GM19099 (cell line): ENCODE data around the gene CGB3.
"Not testable (repeated sequence)": the region's sequence is repeated elsewhere in the genome, so short reads cannot be mapped to it uniquely, and the experiment has no call there.

Experiments
- POLR2A ChIP-seq: IDR thresholded peaks from 3 replicates; pipeline ENCODE4 v1.6.1; 2011; ENCODE audit warnings: low read depth; ENCODE audit not compliant: insufficient read length; ENCODE audit errors: extremely low read depth

The CGB3 gene

DNA sequence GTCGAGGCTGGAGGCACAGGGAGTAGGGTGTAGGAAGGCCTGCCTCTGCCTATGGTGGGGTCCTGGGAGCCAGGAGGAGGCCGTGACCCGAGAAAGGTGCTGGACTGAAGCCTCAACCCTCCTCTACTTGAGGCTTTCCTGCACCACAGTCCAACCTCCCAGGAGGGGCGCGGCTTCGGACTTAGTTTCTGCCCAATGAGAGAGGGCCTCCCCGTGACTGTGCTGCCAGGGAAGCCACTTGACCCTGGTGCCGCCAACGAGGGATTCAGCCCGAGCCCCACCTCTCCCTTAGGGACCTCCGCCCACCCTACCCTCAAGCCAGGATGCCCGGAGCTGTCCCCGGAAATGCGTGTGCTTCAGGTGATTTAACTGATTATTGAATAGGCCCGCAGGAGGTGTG lies at the start of gene CGB3:
Gene CGB3, minus strand, starts transcription at position 101 of the 400 bp plus-strand sequence. CDS start 362 bp downstream, outside the sequence.
- TF ChIP-seq POLR2A = not testable (repeated sequence)

DNA sequence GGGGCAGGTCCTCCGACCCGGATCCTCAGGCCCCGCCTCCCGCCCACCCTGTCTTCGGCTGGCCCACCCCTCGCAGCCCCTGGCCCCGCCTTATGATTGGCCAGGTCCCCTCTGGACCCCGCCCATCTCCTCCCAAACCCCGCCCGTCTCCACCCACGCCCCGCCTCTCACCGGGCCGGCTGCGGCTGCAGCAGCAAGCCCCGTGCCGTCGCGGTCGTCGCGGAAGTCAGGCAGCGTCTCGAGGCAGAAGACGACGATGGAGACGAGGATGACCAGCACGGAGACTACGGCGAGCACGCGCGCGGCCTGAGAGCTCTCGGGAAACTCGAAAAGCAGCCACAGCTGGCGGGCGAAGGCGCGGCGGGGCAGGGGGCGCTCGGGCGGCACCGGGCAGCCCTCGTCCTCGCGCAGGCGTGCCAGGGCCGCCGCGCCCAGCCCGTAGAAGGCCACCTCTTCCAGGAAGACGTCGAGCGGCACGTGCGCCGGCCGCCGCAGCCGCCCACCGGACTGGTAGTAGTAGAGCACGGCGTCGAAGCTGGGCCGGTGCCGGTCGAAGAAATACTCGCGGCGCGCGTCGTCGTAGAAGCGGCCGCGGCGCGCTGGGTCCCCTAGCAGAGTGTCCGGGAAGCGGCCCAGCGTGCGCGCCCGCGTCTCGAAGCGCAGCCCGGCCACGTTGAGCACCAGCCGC lies 47.9 kb upstream of the CGB3 start:
- TF ChIP-seq POLR2A = no peak

DNA sequence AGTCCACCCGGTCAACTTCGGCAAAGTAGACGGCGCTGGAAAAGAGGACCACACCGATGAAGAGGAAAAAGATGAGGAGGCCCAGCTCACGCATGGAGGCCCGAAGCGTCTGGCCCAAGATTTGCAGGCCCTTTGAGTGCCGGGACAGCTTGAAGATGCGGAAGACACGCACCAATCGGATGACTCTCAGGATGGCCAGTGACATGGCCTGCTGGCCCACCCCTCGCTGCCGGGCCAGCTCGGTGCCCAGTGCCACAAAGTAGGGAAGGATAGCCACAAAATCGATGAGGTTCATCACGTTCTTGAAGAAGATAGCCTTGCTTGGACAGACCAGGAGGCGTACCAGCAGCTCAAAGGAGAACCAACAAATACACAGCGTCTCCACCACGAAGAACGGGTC lies 46.3 kb upstream of the CGB3 start:
- no peak for TF ChIP-seq POLR2A

DNA sequence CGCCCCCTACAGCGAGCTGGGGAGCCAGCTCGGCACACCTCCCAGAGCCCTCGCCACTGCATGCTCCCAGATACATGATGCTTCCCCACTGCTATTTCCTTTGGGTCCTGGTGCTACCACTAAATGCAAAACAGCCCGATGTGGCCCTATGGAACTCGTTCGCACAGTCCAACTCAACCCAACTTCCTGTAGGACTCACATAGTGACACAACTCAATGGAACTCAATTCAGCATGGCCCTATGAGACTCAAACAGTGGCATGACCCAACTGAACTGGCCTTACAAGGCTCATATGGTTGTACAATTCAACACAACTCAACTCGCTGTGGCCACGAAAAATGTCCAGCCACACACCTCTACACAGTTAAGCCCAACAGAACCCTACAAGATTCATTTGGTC lies 44.9 kb upstream of the CGB3 start:
- no peak for TF ChIP-seq POLR2A

GRCh38 chr19:49067554-49067953 lies 43.4 kb upstream of the CGB3 start:
- TF ChIP-seq POLR2A = no peak

GRCh38 chr19:49065905-49066512 lies 41.9 kb upstream of the CGB3 start:
- TF ChIP-seq POLR2A = no peak

DNA sequence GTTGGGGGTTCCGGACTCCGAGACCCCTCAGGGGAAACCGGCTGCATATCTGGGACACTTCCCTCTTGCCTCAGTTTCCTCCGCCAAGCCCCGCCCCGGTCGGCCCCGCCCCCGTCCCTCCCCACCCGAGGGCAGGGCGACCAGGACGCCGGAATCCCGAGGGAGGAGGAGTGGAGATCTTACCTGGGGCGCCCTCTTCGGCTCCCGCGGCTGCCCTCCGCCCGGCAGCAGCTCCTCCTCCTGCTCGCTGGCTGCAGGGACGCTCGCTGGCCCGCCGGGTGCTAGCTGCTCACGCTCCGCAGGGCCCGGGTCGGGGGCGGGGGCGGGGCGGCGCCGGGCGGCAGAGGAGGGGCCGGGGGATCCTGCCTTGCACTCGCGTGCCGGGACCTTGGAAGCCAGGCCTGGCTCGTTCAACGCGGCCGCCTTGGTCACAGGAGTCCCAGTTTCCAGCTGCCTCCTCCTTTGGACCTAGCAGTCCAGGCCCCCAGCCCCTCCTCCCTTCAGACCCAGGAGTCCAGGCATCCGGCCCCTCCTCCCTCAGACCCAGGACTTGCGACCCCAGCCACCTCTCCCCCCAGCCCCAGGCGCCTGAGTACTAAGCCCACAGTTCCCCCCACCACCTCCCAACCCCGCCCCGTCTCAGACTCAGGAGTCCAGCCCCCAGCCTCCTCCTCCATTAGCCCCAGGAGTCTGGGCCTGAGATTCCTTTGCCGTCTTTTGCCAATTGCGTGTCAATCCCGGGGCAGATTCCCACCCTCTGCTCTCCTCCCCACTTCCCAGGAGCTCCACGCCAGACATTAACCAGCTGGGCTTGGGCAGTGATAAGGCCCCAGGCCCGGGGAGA lies 40.9 kb upstream of the CGB3 start, which contains the start of gene NTF4:
Gene NTF4, minus strand, starts transcription at position 51 of the 844 bp plus-strand sequence. CDS start 2,821 bp downstream, outside the sequence.
- TF ChIP-seq POLR2A = no peak

- TF ChIP-seq POLR2A = no peak
Measured at GRCh38 chr19:49064029-49064629, 40.0 kb upstream of the CGB3 start.

- TF ChIP-seq POLR2A = no peak
Measured at GRCh38 chr19:49061445-49061844, 37.3 kb upstream of the CGB3 start.

DNA sequence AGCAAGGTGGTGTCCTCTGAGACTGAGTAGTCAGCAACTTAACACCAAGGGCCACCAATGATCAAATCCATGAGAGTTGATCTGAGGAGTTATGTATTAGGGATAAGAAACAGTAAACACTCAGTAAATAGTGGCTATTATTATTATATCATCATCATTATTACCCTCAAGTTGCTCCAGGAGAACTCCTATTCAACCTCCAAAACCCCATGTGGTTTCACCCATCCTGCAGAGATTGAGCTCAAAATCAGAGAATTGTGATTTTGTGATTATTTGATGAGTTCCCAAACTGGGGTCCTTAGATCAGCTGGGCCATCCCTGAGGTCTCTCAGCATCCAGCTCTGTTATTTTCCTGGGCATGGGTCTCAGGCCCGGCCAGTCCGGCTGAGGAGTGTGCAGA lies 36.9 kb upstream of the CGB3 start:
- no peak for TF ChIP-seq POLR2A

DNA sequence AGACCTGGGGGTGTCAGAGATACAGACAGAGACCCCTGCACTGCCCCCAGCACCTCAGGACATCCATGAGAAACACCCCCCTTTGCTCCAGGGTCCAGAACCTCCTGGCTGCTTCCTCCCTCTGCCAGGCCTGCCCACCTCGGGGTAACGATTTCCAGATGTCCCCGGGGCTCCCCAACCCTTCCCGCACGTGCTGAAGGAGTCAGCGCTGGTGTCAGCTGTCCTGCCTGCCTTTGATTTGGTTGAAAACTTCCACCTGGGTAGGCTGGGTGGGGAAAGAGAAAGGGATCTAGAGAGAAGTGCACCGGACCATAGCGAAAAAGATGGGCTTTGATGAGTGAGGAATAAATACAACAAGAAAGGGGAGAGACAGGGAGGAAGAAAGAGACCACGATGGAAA lies 34.9 kb upstream of the CGB3 start:
- TF ChIP-seq POLR2A = no peak

DNA sequence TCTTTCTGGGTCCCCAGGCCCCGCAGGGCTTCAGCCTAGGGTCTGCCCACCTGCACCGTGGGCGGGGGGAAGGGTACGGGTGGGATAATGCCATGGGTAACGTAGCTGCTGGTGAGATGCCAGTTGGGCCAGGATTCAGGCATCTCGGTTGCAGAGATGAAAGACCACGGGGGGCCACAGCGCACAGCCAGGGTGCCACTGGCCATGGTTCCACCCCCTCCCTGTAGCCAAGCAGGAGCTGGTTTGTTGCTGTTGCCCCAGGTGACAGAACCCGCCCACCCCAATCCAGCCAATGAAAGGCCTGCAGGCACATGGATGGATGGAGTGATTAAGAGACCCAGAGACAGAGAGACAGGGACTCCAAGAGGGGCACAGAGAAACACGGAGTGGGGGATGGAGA lies 34.4 kb upstream of the CGB3 start:
- no peak for TF ChIP-seq POLR2A

DNA sequence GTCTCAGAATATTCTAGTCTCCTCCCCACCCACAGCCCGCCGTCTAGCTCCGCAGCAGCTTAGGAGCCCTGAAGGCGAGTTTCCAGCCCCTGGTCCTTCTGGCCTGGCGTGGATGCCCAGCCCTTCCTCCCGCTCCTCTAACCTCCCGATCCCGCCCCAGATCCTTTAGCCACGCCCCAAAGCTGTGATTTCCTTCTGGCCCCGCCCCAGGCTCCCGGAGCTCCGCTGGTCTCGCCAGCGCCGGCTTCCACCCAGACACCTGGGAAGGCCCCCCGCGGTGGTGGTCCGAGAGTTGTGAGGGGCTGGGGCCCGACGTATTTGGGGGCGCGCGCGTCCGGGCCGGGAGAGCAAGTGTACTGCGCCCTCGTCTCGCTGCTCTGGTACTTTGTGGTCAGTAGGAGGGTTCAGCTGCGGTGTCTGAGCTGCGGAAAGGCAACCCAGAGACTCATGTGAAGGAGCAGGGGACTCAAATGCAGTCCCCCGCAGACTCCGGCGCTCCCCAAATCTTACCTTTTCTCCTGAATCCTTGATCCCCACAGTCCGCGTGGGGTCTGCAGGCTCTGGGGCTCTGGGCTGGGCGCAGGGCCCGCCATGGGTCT lies 33.6 kb upstream of the CGB3 start, which contains the start of gene CGB7:
Gene CGB7, minus strand, starts transcription at position 114 of the 599 bp plus-strand sequence. CDS start 2,374 bp downstream, outside the sequence.
- no peak for TF ChIP-seq POLR2A

DNA sequence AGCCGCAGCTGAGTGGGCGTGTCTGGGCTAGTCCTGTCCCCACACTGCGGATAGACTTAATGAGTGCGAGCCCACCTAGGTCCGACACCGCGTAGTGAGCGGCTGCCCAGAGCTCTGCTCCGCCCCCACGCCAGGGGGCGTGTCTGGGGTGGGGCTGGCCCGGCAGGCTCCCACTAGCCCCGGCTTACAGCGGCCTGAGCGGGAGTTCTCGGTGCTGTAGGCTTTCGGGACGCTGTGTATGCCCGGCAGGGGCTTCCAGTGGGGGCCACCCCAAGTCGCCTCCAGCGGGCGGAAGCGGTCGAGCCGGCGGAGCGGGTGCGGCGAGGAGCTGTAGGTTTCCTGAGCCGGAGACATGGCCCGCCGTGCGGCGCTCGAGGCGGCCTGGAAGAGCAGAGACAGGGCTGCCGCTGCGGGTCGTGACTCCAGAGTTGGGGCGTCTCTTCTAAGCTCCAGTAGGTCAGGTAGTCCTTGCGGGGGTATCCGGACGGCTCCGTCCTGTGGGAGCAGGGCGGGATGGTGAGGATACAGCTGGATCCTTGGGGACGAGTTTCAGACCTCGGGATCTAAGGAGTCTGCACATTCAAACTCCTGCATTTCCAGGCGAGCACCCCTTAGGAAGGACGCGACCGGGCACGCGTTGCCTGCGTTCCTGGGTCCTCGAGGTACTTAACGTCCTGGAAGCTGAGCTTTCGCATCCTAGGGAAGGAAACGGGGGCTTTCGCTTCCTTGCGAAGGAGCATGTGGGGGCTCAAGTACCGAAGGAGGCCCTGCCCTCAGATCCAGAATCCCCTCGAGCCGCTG lies 32.2 kb upstream of the CGB3 start:
- TF ChIP-seq POLR2A = no peak
